GM12872 (cell line): ENCODE data around the gene FMNL1.

Source experiments
- CTCF ChIP-seq: IDR thresholded peaks from 3 replicates; pipeline ENCODE4 v1.5.1; 2011; ENCODE audit warnings: low read depth, mild to moderate bottlenecking, low read length, moderate library complexity; ENCODE audit not compliant: insufficient read depth

FMNL1 gene

GRCh38 chr17:45291171-45291805 is 69.6 kb downstream of the FMNL1 start:
- TF ChIP-seq CTCF, result no peak

GRCh38 chr17:45292696-45293412 is 71.2 kb downstream of the FMNL1 start:
- no peak for TF ChIP-seq CTCF

- no peak for TF ChIP-seq CTCF
These were observed 71.9 kb downstream of the FMNL1 start for GRCh38 chr17:45293413-45294211.

GRCh38 chr17:45294506-45294905 is 72.8 kb downstream of the FMNL1 start:
- no peak for TF ChIP-seq CTCF

- TF ChIP-seq CTCF, result no peak
These were observed 74.5 kb downstream of the FMNL1 start for GRCh38 chr17:45296003-45296832.

- TF ChIP-seq CTCF, result no peak
These were observed 75.1 kb downstream of the FMNL1 start for GRCh38 chr17:45296833-45297124.
